Right cardiac atrium (tissue), 5 donors: Measurements from ENCODE around the gene BECN2. TPM values are rescaled to one million over a fixed set of nuclear protein-coding genes. Genes with fewer than 3 reads are reported as not detected.
"Not testable (repeated sequence)": the region's sequence is repeated elsewhere in the genome, so short reads cannot be mapped to it uniquely, and the experiment has no call there.

Experiments used
- ATAC-seq, 2 donors: fragments of 200-7000 bp; cut with Tn5 transposase; one replicate each; pipeline versions ENCODE4 v1.8.0 to v1.9.1; 2020; ENCODE audit warnings: moderate library complexity in 2 of 2, mild to moderate bottlenecking in 1 of 2
- DNase-seq, 3 donors: peaks; one replicate each; pipeline ENCODE4 v3.0.0-alpha.2; 2020
- H3K27ac ChIP-seq: one replicate; pipeline ENCODE4 v1.5.1; 2013; ENCODE audit warnings: mild to moderate bottlenecking, low read length, control low read depth, moderate library complexity
- H3K27me3 ChIP-seq: one replicate; pipeline ENCODE4 v1.6.1; 2013; ENCODE audit not compliant: control insufficient read depth, insufficient read depth
- H3K4me1 ChIP-seq: one replicate; pipeline ENCODE4 v1.6.1; 2013; ENCODE audit warnings: low read length; ENCODE audit not compliant: control insufficient read depth, insufficient read depth
- H3K4me3 ChIP-seq: one replicate; pipeline ENCODE4 v1.5.1; 2013; ENCODE audit warnings: low read length, control low read depth
- H3K9me3 ChIP-seq: one replicate; pipeline ENCODE4 v1.6.1; 2013; ENCODE audit warnings: low read length; ENCODE audit not compliant: control insufficient read depth
- WGBS: extraction: QIAGEN DNeasy Blood & Tissue Kit; methylation state at CpG from one replicate; pipeline ENCODE4 v1.1.7; 2013; 5-methylcytosine and 5-hydroxymethylcytosine counted together
- intact Hi-C, 4 donors: fragments of 100-400 bp; cut with DNase I; formaldehyde crosslinking; loops; one replicate each; pipeline versions ENCODE4 v1.11.0 to v1.14.0; 2022 to 2023
- polyA plus RNA-seq: library from polyadenylated mRNA; stranded (reverse); fragments of 200-250 nt; gene quantifications from one replicate; pipeline ENCODE4 v1.2.3, GENCODE V29; 2013
- total RNA-seq, 4 donors: library from RNA; stranded (reverse); fragmentation: NEBNext Ultra II Directional; extraction: Animal tissue kit (Norgen Biotek cat#: 25700); gene quantifications; one replicate each; pipeline ENCODE4 v1.2.1, GENCODE V29; 2021
- donor health status: healthy with polysubstance abuse.
- donor health status: DM: no; HTN: yes; CAD: no.
- donor health status: DM: no; HTN: no; CAD: no.
- donor health status: DM: no; HTN: yes; CAD: no; lungs with severe emphysema.
- donor health status: DM: yes; HTN: yes; CAD: no.

The BECN2 gene
- total and polyA plus RNA-seq, 5 donors = not detected

GRCh38 chr1:241985787-241986186 is 28.2 kb downstream of the BECN2 start:
- WGBS = 76% methylated on average over 10 of the region's 10 CpGs
- H3K27ac ChIP-seq = no peak overlapping the region
- no peaks in the 10 kb centered on the region for H3K27me3 ChIP-seq
- no peak overlapping the region for H3K4me3 ChIP-seq
- DNase-seq (no peak), ATAC-seq (no peak)
- no peaks in the 10 kb centered on the region for H3K4me1 ChIP-seq
- intact Hi-C loops = no loop called here
- no peaks in the 10 kb centered on the region for H3K9me3 ChIP-seq

GRCh38 chr1:241988389-241988930 is 30.9 kb downstream of the BECN2 start:
- intact Hi-C loops, ATAC-seq: not testable (repeated sequence)

GRCh38 chr1:241990040-241990439 is 32.5 kb downstream of the BECN2 start:
- intact Hi-C loops = no loop called here
- ATAC-seq = peak; percentile 45 to 75
- H3K27me3 ChIP-seq = no peaks in the 10 kb centered on the region

More at GRCh38 chr1:241988389-241988930, 30.9 kb downstream of the BECN2 start:
- H3K27ac ChIP-seq, H3K9me3 ChIP-seq, DNase-seq, H3K4me1 ChIP-seq, H3K27me3 ChIP-seq, H3K4me3 ChIP-seq: not testable (repeated sequence)
- 43% methylated on average over 10 of the region's 10 CpGs for WGBS

GRCh38 chr1:241992734-241993133 is 35.2 kb downstream of the BECN2 start:
- Histone ChIP-seq H3K4me3 (no peak overlapping the region), H3K27ac (no peak overlapping the region), H3K4me1 (no peaks in the 10 kb centered on the region), H3K27me3 (no peaks in the 10 kb centered on the region), H3K9me3 (no peaks in the 10 kb centered on the region)
- WGBS = 86% methylated on average over 5 of the region's 5 CpGs
- no peak for ATAC-seq
- no peak for DNase-seq
- intact Hi-C loops = no loop called here

More at GRCh38 chr1:241990040-241990439, 32.5 kb downstream of the BECN2 start:
- Histone ChIP-seq H3K27ac (no peak overlapping the region), H3K9me3 (no peaks in the 10 kb centered on the region), H3K4me3 (no peak overlapping the region), H3K4me1 (no peaks in the 10 kb centered on the region)
- peak; percentile 59 to 77 (median 76) for DNase-seq
- 48% methylated on average over 10 of the region's 10 CpGs for WGBS

GRCh38 chr1:241994171-241994570 is 36.6 kb downstream of the BECN2 start:
- intact Hi-C loops = no loop called here
- 87% methylated on average over 9 of the region's 9 CpGs for WGBS

GRCh38 chr1:241997401-241997998 is 39.9 kb downstream of the BECN2 start:
- no peaks in the 10 kb centered on the region for H3K27me3 ChIP-seq
- H3K4me3 ChIP-seq = no peak overlapping the region
- no peaks in the 10 kb centered on the region for H3K9me3 ChIP-seq
- no peaks in the 10 kb centered on the region for H3K4me1 ChIP-seq
- no peak for DNase-seq
- no peak for ATAC-seq
- intact Hi-C loops = no loop called here
- no peak overlapping the region for H3K27ac ChIP-seq
- WGBS = 79% methylated on average over 12 of the region's 12 CpGs

More at GRCh38 chr1:241994171-241994570, 36.6 kb downstream of the BECN2 start:
- ATAC-seq = no peak
- Histone ChIP-seq H3K9me3 (no peaks in the 10 kb centered on the region), H3K4me3 (no peak overlapping the region), H3K4me1 (no peaks in the 10 kb centered on the region), H3K27ac (no peak overlapping the region), H3K27me3 (no peaks in the 10 kb centered on the region)
- DNase-seq = no peak

GRCh38 chr1:241998412-241998921 is 40.9 kb downstream of the BECN2 start:
- ATAC-seq (peak; percentile 85 to 90), DNase-seq (peak; percentile 80 to 90 (median 89))
- H3K27ac ChIP-seq = no peak overlapping the region
- intact Hi-C loops = no loop called here
- 8% methylated on average over 20 of the region's 20 CpGs for WGBS
- peak overlapping the region; percentile 8 for H3K4me3 ChIP-seq
- no peaks in the 10 kb centered on the region for H3K4me1 ChIP-seq
- H3K9me3 ChIP-seq = no peaks in the 10 kb centered on the region
- H3K27me3 ChIP-seq = no peaks in the 10 kb centered on the region

- H3K4me3 ChIP-seq = peak within 1 kb of the TSS; percentile 8
- H3K27ac ChIP-seq = no peak within 1 kb of the TSS
- 35% methylated on average over 4 of the region's 4 CpGs for WGBS
- ATAC-seq = peak; percentile 22 to 37
- no peaks in the 10 kb centered on the region for H3K4me1 ChIP-seq
- no peaks in the 10 kb centered on the region for H3K9me3 ChIP-seq
- H3K27me3 ChIP-seq = no peaks in the 10 kb centered on the region
- DNase-seq = no peak
- intact Hi-C loops = no loop called here
Observed at GRCh38 chr1:241999026-241999425, 41.5 kb downstream of the BECN2 start, which contains the start of gene MAP1LC3C. TSS of gene MAP1LC3C (minus strand) at chr1:241999098. CDS start at chr1:241999008, 90 bp downstream.

- H3K4me3 ChIP-seq = no peak overlapping the region
- intact Hi-C loops = loop anchor here in 1 of 4 donors (10.0 kb wide), 1 partner anchor 386 kb away; no protein-coding TSS in a partner anchor
- DNase-seq = no peak
- no peaks in the 10 kb centered on the region for H3K4me1 ChIP-seq
- no peaks in the 10 kb centered on the region for H3K9me3 ChIP-seq
- no peak overlapping the region for H3K27ac ChIP-seq
- no peaks in the 10 kb centered on the region for H3K27me3 ChIP-seq
- 90% methylated on average over 7 of the region's 7 CpGs for WGBS
- no peak for ATAC-seq
Observed at GRCh38 chr1:242000434-242000833, 42.9 kb downstream of the BECN2 start.

GRCh38 chr1:242002072-242002471 is 44.5 kb downstream of the BECN2 start:
- Histone ChIP-seq H3K27ac (no peak overlapping the region), H3K4me1 (no peaks in the 10 kb centered on the region), H3K9me3 (no peaks in the 10 kb centered on the region), H3K27me3 (no peaks in the 10 kb centered on the region), H3K4me3 (no peak overlapping the region)
- intact Hi-C loops = loop anchor here in 1 of 4 donors (10.0 kb wide), 1 partner anchor 387 kb away; no protein-coding TSS in a partner anchor
- WGBS = 65% methylated on average over 5 of the region's 5 CpGs
- DNase-seq (no peak), ATAC-seq (no peak)

GRCh38 chr1:242002510-242002909 is 44.9 kb downstream of the BECN2 start:
- no peaks in the 10 kb centered on the region for H3K27me3 ChIP-seq
- H3K27ac ChIP-seq = no peak overlapping the region
- H3K9me3 ChIP-seq = no peaks in the 10 kb centered on the region
- DNase-seq (no peak), ATAC-seq (no peak)
- WGBS = 83% methylated on average over 4 of the region's 4 CpGs
- intact Hi-C loops = loop anchor here in 1 of 4 donors (10.0 kb wide), 1 partner anchor 388 kb away; no protein-coding TSS in a partner anchor
- H3K4me3 ChIP-seq = no peak overlapping the region
- no peaks in the 10 kb centered on the region for H3K4me1 ChIP-seq
